GM19324 (cell line): Measurements from ENCODE around the gene COMMD7.

Experiments
- ATAC-seq: cut with Tn5 transposase; IDR thresholded peaks from one replicate; pipeline ENCODE4 v1.9.1; 2021; ENCODE audit warnings: mild to moderate bottlenecking, moderate library complexity; ENCODE audit not compliant: unreplicated experiment, low FRiP score

The COMMD7 gene

DNA sequence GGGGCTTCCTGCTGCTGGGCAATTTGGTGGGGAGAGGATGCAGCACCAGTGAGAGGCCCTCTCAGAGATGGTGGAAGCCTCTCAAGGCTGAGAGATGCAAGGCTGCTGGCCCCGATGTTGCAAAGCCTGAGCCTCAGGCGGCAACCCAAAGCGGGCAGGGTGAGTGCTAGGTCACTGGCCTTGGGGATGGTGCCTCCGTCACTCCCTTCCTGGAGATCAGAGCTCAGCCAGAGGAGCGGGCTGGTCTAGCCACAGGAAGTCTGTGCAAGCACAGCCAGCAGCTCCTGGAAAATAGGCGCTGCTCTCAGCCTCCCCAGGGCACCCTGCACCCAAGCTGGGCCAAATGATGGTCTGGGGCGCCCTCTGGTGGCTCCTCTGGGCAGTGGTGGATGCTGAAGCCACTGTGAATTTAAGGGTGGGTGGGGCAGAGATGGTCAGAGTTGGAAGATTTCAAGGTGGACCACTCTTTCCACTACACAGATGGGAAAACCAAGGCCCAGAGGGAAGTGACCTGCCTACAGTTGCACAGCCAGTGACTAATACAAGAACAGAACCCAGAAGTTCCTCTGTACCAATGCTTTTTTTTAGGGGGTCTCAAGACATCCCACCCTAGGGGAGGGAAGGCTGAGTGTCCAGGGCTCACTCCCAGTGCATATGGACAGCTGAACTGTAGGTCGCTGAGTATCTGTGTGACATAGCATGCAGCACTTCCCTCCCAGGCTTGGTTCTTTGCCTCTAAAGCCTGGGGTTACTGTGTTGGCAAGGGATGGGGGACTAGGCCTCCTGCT is 90.3 kb downstream of the COMMD7 start:
- no peak for ATAC-seq
